Renal cortical epithelial cell (primary cell): ENCODE results near the gene SPAG5. TPM values are rescaled to one million over a fixed set of nuclear protein-coding genes. Genes with fewer than 3 reads are reported as not detected.

Source experiments
- total RNA-seq: library from RNA; depleted of rRNA; stranded (reverse); fragments of >200 nt; gene quantifications from 2 replicates; pipeline ENCODE4 v1.2.3, GENCODE V29; 2014

SPAG5 gene
- total RNA-seq, 1 donor from 2014 or later = 3.3 TPM

Other genes with a start within 250 kb of the SPAG5 start
- 78.0 and 81.9 TPM in 2 replicates for gene POLDIP2, start 241.5 kb downstream of the SPAG5 start, total RNA-seq
- gene SEBOX, start 233.8 kb downstream of the SPAG5 start, total RNA-seq = not detected in 2 replicates
- gene VTN, start 228.7 kb downstream of the SPAG5 start, total RNA-seq = not detected in 2 replicates
- 1.4 and 8.9 TPM in 2 replicates for gene SARM1, start 227.3 kb downstream of the SPAG5 start, total RNA-seq
- 4.0 and 8.6 TPM in 2 replicates for gene SLC46A1, start 192.8 kb downstream of the SPAG5 start, total RNA-seq
- not detected in 2 replicates for gene SLC13A2, start 125.4 kb downstream of the SPAG5 start, total RNA-seq
- not detected in 2 replicates for gene FOXN1, start 92.7 kb downstream of the SPAG5 start, total RNA-seq
- 15.6 and 29.3 TPM in 2 replicates for gene UNC119, start 46.4 kb downstream of the SPAG5 start, total RNA-seq
- 70.0 and 114 TPM in 2 replicates for gene PIGS, start 27.5 kb downstream of the SPAG5 start, total RNA-seq
- 26.7 and 40.6 TPM in 2 replicates for gene ALDOC, start 22.1 kb downstream of the SPAG5 start, total RNA-seq
- gene RSKR, start 15.2 kb upstream of the SPAG5 start, total RNA-seq = 6.1 and 7.1 TPM in 2 replicates
- gene BLTP2, start 46.1 kb upstream of the SPAG5 start, total RNA-seq = 182 and 259 TPM in 2 replicates
- gene SDF2, start 62.9 kb upstream of the SPAG5 start, total RNA-seq = 60.7 and 82.5 TPM in 2 replicates
- 22.1 and 92.6 TPM in 2 replicates for gene SUPT6H, start 63.2 kb upstream of the SPAG5 start, total RNA-seq
- gene PROCA1, start 112.9 kb upstream of the SPAG5 start, total RNA-seq = 0.17 and 1.1 TPM in 2 replicates
- gene RAB34, start 118.8 kb upstream of the SPAG5 start, total RNA-seq = 131 and 208 TPM in 2 replicates
- 540 and 600 TPM in 2 replicates for gene RPL23A, start 121.0 kb upstream of the SPAG5 start, total RNA-seq
- gene TLCD1, start 127.2 kb upstream of the SPAG5 start, total RNA-seq = 8.1 and 18.2 TPM in 2 replicates
- gene NEK8, start 129.8 kb upstream of the SPAG5 start, total RNA-seq = 2.4 and 5.6 TPM in 2 replicates
- 63.8 and 103 TPM in 2 replicates for gene TRAF4, start 145.0 kb upstream of the SPAG5 start, total RNA-seq
- 1.4 and 14.9 TPM in 2 replicates for gene FAM222B, start 243.8 kb upstream of the SPAG5 start, total RNA-seq